GM12892 (cell line): ENCODE results near the gene PPY.

ENCODE experiments used
- POLR2A ChIP-seq: IDR thresholded peaks from 2 replicates; pipeline ENCODE4 v1.6.1; 2011; ENCODE audit warnings: low read depth, low read length, control low read depth
- POLR2AphosphoS5 ChIP-seq: IDR thresholded peaks from 2 replicates; pipeline ENCODE4 v1.6.1; 2011; ENCODE audit warnings: low read depth, low read length, control low read depth
- TAF1 ChIP-seq: IDR thresholded peaks from 2 replicates; pipeline ENCODE4 v1.6.1; 2011; ENCODE audit warnings: low read depth, mild to moderate bottlenecking, control low read depth, low read length, borderline replicate concordance

- TF ChIP-seq POLR2A = no peak
- TF ChIP-seq POLR2AphosphoS5 = no peak
- TF ChIP-seq TAF1 = no peak
These were observed 44.4 kb downstream of the PPY start for GRCh38 chr17:43897831-43898230.
